ENCODE results near the gene MC1R.

- no peak for TF ChIP-seq POLR2A (IDR thresholded peaks at IDR 0.05; ENCODE audit: low read depth)
- TF ChIP-seq CTCF (IDR thresholded peaks at IDR 0.05) = no peak
- TF ChIP-seq POLR2AphosphoS5 (IDR thresholded peaks at IDR 0.05) = no peak
These were observed 45.5 kb downstream of the MC1R start for GRCh38 chr16:89964201-89964600.
